Measurements from ENCODE around the gene SLC39A3. TPM values are rescaled to one million over a fixed set of nuclear protein-coding genes. Genes with fewer than 3 reads are reported as not detected.

SLC39A3 gene
- total and polyA plus RNA-seq, 10 of the 15 experiments (the other 5 are each of a cell fraction or from before 2014, with no cell fraction given), result 0.63 to 67.1 (median 51.2) TPM

DNA sequence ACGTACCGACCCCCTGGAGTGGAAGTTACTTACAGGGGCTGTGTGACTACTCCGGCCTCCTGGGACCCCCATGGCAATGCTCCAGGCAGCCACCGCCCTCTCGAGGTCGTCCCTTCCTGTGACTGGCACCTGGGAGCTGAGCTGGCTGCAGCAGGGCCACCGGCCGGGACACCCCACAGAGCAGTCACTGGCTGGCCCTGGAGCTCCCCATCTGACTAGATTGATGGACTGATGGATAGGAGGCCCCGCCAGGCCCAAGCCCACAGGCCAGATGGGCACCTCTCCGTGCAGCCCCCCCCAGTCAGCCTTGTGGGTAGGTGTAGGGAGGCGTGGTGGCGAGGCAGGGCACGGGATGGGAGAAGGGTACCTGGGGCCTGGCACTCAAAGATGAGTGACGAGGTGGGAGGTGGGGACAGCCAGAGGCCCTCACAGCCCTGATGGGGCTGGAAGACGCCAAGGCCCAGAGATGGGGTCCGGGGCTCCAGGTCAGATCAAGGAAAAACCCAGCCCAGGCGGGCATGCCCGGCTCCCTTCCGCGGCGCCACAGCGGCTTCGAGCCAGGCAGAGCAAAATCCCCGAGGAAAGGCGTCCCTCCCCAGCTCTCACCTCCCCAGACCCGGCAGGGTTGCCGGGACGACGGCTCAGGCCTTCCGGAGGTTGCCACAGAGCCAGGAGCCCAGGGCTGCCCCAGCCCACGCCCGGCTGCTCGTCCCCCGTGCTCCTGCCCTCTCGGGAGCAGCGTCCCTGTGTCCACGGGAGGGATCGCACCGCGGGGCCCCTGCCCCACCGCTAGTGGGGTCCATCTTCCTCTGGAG lies 8.4 kb downstream of the SLC39A3 start:
- TF ChIP-seq SIX5 (IDR thresholded peaks at IDR 0.05; ENCODE audit: low read depth, low read length, severe bottlenecking), result no peak
- TF ChIP-seq EGR1 (IDR thresholded peaks at IDR 0.05; ENCODE audit: borderline replicate concordance in 1 of 2, low read depth in 2 of 2, low read length in 2 of 2), result no peak
- TF ChIP-seq KAT2A (conservative IDR thresholded peaks at IDR 0.05; ENCODE audit: control insufficient read depth, low read depth, low read length), result no peak
- TF ChIP-seq SMARCA5 (IDR thresholded peaks at IDR 0.05), result no peak
- TF ChIP-seq, protein P1, sequence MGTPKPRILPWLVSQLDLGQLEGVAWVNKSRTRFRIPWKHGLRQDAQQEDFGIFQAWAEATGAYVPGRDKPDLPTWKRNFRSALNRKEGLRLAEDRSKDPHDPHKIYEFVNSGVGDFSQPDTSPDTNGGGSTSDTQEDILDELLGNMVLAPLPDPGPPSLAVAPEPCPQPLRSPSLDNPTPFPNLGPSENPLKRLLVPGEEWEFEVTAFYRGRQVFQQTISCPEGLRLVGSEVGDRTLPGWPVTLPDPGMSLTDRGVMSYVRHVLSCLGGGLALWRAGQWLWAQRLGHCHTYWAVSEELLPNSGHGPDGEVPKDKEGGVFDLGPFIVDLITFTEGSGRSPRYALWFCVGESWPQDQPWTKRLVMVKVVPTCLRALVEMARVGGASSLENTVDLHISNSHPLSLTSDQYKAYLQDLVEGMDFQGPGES (IDR thresholded peaks at IDR 0.05), result no peak
- TF ChIP-seq, protein P2, sequence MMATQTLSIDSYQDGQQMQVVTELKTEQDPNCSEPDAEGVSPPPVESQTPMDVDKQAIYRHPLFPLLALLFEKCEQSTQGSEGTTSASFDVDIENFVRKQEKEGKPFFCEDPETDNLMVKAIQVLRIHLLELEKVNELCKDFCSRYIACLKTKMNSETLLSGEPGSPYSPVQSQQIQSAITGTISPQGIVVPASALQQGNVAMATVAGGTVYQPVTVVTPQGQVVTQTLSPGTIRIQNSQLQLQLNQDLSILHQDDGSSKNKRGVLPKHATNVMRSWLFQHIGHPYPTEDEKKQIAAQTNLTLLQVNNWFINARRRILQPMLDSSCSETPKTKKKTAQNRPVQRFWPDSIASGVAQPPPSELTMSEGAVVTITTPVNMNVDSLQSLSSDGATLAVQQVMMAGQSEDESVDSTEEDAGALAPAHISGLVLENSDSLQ (IDR thresholded peaks at IDR 0.05), result no peak
- TF ChIP-seq LARP7 (IDR thresholded peaks at IDR 0.05), result no peak
- no peak for TF ChIP-seq STAT3 (IDR thresholded peaks at IDR 0.05; ENCODE audit: low read depth, low read length)
- no peak for TF ChIP-seq DPF2 (IDR thresholded peaks at IDR 0.05)
- TF ChIP-seq, protein P3, sequence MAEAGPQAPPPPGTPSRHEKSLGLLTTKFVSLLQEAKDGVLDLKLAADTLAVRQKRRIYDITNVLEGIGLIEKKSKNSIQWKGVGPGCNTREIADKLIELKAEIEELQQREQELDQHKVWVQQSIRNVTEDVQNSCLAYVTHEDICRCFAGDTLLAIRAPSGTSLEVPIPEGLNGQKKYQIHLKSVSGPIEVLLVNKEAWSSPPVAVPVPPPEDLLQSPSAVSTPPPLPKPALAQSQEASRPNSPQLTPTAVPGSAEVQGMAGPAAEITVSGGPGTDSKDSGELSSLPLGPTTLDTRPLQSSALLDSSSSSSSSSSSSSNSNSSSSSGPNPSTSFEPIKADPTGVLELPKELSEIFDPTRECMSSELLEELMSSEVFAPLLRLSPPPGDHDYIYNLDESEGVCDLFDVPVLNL (IDR thresholded peaks at IDR 0.05; ENCODE audit: low read depth, low read length), result no peak
- TF ChIP-seq STAT1 (conservative IDR thresholded peaks at IDR 0.05), result no peak
- TF ChIP-seq SIN3A (IDR thresholded peaks at IDR 0.05; ENCODE audit: low read depth, low read length), result no peak
- no peak for TF ChIP-seq POLR2A (IDR thresholded peaks at IDR 0.05; ENCODE audit: low read depth, low read length)
- no peak for TF ChIP-seq BACH1 (IDR thresholded peaks at IDR 0.05; ENCODE audit: borderline replicate concordance)
- TF ChIP-seq KLF5 (IDR thresholded peaks at IDR 0.05; ENCODE audit: partially characterized antibody), result no peak
- no peak for TF ChIP-seq IKZF2 (IDR thresholded peaks at IDR 0.05)
- TF ChIP-seq PAX8 (IDR thresholded peaks at IDR 0.05), result no peak
- no peak for TF ChIP-seq IKZF1 (conservative IDR thresholded peaks at IDR 0.05)
- no peak for FAIRE-seq
- Histone ChIP-seq H3K79me2 (ENCODE audit: control insufficient read depth, insufficient read depth, low read length) (no peaks in the 10 kb centered on the region; the same call in 1 of the 2 replicates), H3K9ac (ENCODE audit: control insufficient read depth, insufficient read depth, low read length) (no peak overlapping the region), H4K20me1 (ENCODE audit: control insufficient read depth, insufficient read depth) (no peaks in the 10 kb centered on the region), H3K36me3 (ENCODE audit: control insufficient read depth in 2 of 2, insufficient read depth in 2 of 2, low read length in 1 of 2) (peaks cover 9 to 11% of the 10 kb centered on the region in 2 experiments; a peak in 3 of 4 replicates), H3K9me3 (replicated peaks; ENCODE audit: control insufficient read depth, insufficient read depth, low read length) (peaks cover 3% of the 10 kb centered on the region; the same call in 1 of the 3 replicates), H3K4me1 (ENCODE audit: control insufficient read depth, insufficient read depth, low read length) (no peaks in the 10 kb centered on the region), H3K27me3 (replicated peaks in 1 of 2; ENCODE audit: control insufficient read depth in 2 of 2, insufficient read depth in 2 of 2, low read length in 1 of 2) (no peaks in the 10 kb centered on the region), H3K27ac (ENCODE audit: control insufficient read depth, insufficient read depth) (no peak overlapping the region), H2AFZ (ENCODE audit: control insufficient read depth, low read depth, low read length) (no peak overlapping the region), H3K4me2 (ENCODE audit: control insufficient read depth, insufficient read depth) (no peak overlapping the region), H3K4me3 (no peak overlapping the region)
- RAD21 ChIA-PET (ENCODE audit: unreplicated experiment), result no interaction called here
- POLR2A ChIA-PET, result no interaction called here
- no TSS peak for BruUV-seq (replicated peaks)
- CTCF ChIA-PET, result interaction anchor here (0.6 kb wide), 1 partner anchor 8 kb away, joined by 3 read pairs; no protein-coding TSS in a partner anchor
- DNase-seq (ENCODE audit: low read depth, low spot score), result no peak
- intact Hi-C loops (cut with micrococcal nuclease; ENCODE audit: unreplicated experiment) (no loop called here), in situ Hi-C loops (cut with MboI) (no loop called here)
- ATAC-seq, result no peak
- SMC1A ChIA-PET (ENCODE audit: uncharacterized antibody, unreplicated experiment), result no interaction called here
- WGBS (ENCODE audit: insufficient coverage, insufficient replicate concordance, low lambda C conversion rate, missing lambda C conversion rate), result 94% methylated on average over 31 of the region's 41 CpGs

Data from GM12878 (cell line).